ENCODE data around the gene OMD.

OMD gene

DNA sequence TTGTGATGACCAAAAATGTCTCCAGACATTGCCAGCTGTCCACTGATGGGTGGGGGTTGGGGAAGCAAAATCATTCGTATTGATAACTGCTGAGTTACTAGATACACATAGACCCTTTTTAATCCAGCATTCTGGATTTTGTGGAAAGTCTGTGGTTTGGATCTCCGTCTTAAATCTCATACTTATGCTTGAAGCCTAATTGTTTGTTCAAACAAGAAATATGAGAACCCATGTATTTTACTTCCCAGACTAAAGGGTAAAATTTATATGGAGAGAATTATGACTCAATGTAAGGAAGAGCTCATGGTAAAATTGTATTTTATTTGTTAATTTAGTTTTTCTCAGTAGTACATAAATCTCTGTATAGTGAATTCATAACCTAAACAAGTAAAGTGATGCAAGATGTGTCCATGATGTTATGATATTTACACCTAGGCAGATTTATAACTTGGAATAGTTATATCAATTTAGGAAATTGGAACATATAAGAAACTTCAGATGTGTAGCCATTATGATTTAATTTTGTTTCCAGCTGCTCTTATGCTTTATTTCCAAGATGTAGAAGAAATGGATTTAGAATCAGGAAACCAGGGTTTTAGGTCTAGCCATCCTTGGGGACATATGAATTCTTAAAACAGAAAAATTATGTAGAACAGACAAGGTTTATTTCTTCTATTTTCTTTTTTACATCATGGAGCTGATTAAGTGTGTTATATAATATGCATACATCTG lies 15.4 kb downstream of the OMD start:
- H3K79me2 ChIP-seq (ENCODE audit: low read length): no peaks in the 10 kb centered on the region
- peaks cover 21% of the 10 kb centered on the region for H3K4me1 ChIP-seq (ENCODE audit: low read length)
- no peak overlapping the region for H3K4me3 ChIP-seq (ENCODE audit: low read length)
- H3K36me3 ChIP-seq (replicated peaks; ENCODE audit: low read depth, low read length): peaks cover 3% of the 10 kb centered on the region
- no peaks in the 10 kb centered on the region for H3K27me3 ChIP-seq (ENCODE audit: low read depth, low read length)
- no peaks in the 10 kb centered on the region for H4K20me1 ChIP-seq (ENCODE audit: insufficient read depth, low read length)
- TF ChIP-seq CTCF (IDR thresholded peaks at IDR 0.05; ENCODE audit: low read depth, low read length): no peak
- no peak overlapping the region for H3K4me2 ChIP-seq (ENCODE audit: low read length)
- no peaks in the 10 kb centered on the region for H3K9me3 ChIP-seq (ENCODE audit: insufficient read depth, low read length)
- no peak overlapping the region for H2AFZ ChIP-seq (ENCODE audit: low read depth, low read length)
- no peak overlapping the region for H3K27ac ChIP-seq (ENCODE audit: low read length)
- H3K9ac ChIP-seq (ENCODE audit: low read length): no peak overlapping the region

GRCh38 chr9:92407818-92408217 lies 16.5 kb downstream of the OMD start:
- Histone ChIP-seq H4K20me1 (ENCODE audit: insufficient read depth, low read length) (no peaks in the 10 kb centered on the region), H3K27me3 (ENCODE audit: low read depth, low read length) (no peaks in the 10 kb centered on the region), H3K27ac (ENCODE audit: low read length) (no peak overlapping the region), H2AFZ (ENCODE audit: low read depth, low read length) (no peak overlapping the region), H3K4me1 (ENCODE audit: low read length) (peaks cover 21% of the 10 kb centered on the region), H3K4me3 (ENCODE audit: low read length) (no peak overlapping the region), H3K4me2 (ENCODE audit: low read length) (no peak overlapping the region), H3K9me3 (ENCODE audit: insufficient read depth, low read length) (no peaks in the 10 kb centered on the region), H3K9ac (ENCODE audit: low read length) (no peak overlapping the region), H3K36me3 (replicated peaks; ENCODE audit: low read depth, low read length) (peaks cover 3% of the 10 kb centered on the region), H3K79me2 (ENCODE audit: low read length) (no peaks in the 10 kb centered on the region)
- TF ChIP-seq EZH2phosphoT487 (IDR thresholded peaks at IDR 0.05; ENCODE audit: low read depth) (no peak), CTCF (IDR thresholded peaks at IDR 0.05; ENCODE audit: low read depth, low read length) (no peak)

DNA sequence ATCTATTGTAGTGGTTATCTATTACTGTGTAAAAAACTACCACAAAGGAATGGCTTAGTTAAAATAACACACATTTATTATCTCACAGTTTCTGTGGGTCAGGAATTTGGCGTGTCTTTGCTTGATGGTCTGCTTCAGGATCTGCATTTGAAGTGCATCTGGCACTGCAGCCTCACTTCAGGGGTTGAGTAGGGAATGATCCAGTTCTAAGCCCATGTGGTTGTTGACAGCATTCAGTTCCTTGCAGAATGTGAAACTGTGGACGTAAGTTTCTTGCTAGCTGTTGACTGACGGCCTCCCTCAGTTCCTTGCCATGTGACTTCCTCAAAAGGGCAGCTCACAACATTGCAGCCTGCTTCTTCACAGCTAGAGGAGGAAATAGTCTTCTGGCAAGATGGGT lies 17.8 kb downstream of the OMD start:
- Histone ChIP-seq H3K4me3 (ENCODE audit: low read length) (peak overlapping the region; percentile 33), H3K27ac (ENCODE audit: low read length) (no peak overlapping the region)

DNA sequence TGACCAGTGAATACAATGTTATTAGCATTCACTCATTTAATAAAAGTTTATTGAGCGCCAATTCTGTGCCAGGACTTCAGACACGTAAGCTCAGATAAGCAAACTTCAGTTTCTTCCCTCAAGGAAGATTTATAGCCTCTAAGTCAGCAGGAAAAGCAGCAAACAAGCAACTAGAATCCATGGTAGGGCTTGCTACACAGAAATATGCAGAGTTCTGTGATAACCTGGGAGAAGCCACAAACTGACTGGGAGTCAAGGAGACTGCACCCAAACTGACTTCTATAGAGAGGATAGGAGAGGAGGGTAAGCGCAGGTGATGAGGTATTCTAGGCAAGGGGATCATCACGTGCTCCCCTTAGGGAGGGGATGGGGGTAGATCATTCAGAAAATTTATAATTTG lies 18.5 kb downstream of the OMD start:
- H3K9ac ChIP-seq (ENCODE audit: low read length): no peak overlapping the region
- no peak overlapping the region for H3K27ac ChIP-seq (ENCODE audit: low read length)
- H2AFZ ChIP-seq (ENCODE audit: low read depth, low read length): no peak overlapping the region
- no peaks in the 10 kb centered on the region for H3K9me3 ChIP-seq (ENCODE audit: insufficient read depth, low read length)
- H3K4me1 ChIP-seq (ENCODE audit: low read length): peaks cover 13% of the 10 kb centered on the region
- no peaks in the 10 kb centered on the region for H3K36me3 ChIP-seq (replicated peaks; ENCODE audit: low read depth, low read length)
- H3K79me2 ChIP-seq (ENCODE audit: low read length): no peaks in the 10 kb centered on the region
- H3K4me2 ChIP-seq (ENCODE audit: low read length): 0 out of 2 replicates have a peak overlapping the region, but pooled peaks have one; percentile 41
- no peaks in the 10 kb centered on the region for H3K27me3 ChIP-seq (ENCODE audit: low read depth, low read length)
- H4K20me1 ChIP-seq (ENCODE audit: insufficient read depth, low read length): no peaks in the 10 kb centered on the region
- no peak overlapping the region for H3K4me3 ChIP-seq (ENCODE audit: low read length)
- TF ChIP-seq EZH2phosphoT487 (IDR thresholded peaks at IDR 0.05; ENCODE audit: low read depth) (no peak), CTCF (IDR thresholded peaks at IDR 0.05; ENCODE audit: low read depth, low read length) (no peak)

More for the DNA sequence above, 17.8 kb downstream of the OMD start:
- Histone ChIP-seq H3K27me3 (ENCODE audit: low read depth, low read length) (no peaks in the 10 kb centered on the region), H4K20me1 (ENCODE audit: insufficient read depth, low read length) (no peaks in the 10 kb centered on the region), H3K36me3 (replicated peaks; ENCODE audit: low read depth, low read length) (no peaks in the 10 kb centered on the region), H2AFZ (ENCODE audit: low read depth, low read length) (peak overlapping the region; percentile 72), H3K9ac (ENCODE audit: low read length) (no peak overlapping the region), H3K9me3 (ENCODE audit: insufficient read depth, low read length) (no peaks in the 10 kb centered on the region), H3K4me2 (ENCODE audit: low read length) (peak overlapping the region; percentile 41), H3K79me2 (ENCODE audit: low read length) (no peaks in the 10 kb centered on the region), H3K4me1 (ENCODE audit: low read length) (peaks cover 17% of the 10 kb centered on the region)
- TF ChIP-seq CTCF (IDR thresholded peaks at IDR 0.05; ENCODE audit: low read depth, low read length): no peak
